ENCODE measurements around the gene KDF1. TPM values are rescaled to one million over a fixed set of nuclear protein-coding genes. Genes with fewer than 3 reads are reported as not detected.

The KDF1 gene
- polyA plus RNA-seq, 1 of the 3 experiments (the other 2 are of a cell fraction), result not detected

DNA sequence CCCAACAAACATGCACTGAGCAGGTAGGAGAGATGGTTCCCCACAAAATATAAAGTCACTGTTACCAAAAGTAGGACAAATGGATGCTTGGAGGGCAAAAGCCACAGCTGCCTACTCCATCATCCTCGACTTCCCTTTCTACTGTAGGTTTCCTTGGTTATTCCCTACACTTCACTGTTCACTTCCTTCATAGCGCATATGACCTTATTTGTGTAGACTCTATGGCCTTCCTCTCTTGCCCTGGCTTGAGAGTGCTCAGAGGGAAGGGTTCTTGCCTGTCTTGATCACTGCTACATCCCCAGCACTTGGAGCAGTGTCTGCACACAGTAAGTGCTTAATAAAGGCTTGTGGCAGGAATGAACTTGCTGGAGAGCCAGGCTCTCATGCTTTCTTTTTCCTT lies 18.6 kb upstream of the KDF1 start:
- no peak overlapping the region for H3K4me2 ChIP-seq
- no peak overlapping the region for H3K4me3 ChIP-seq (ENCODE audit: low read depth in 2 of 2, low read length in 1 of 2)
- H3K9me3 ChIP-seq, result no peaks in the 10 kb centered on the region
- CTCF ChIA-PET, result interaction anchor here (1.1 kb wide), 1 partner anchor 11 kb away, joined by 3 read pairs; no protein-coding TSS in a partner anchor
- H2AFZ ChIP-seq (ENCODE audit: low read depth), result no peak overlapping the region
- DNase-seq, result no peak
- no peak overlapping the region for H3K27ac ChIP-seq (ENCODE audit: low read depth in 2 of 2, low read length in 1 of 2)
- H3K9ac ChIP-seq, result no peak overlapping the region
- POLR2A ChIA-PET, result no interaction called here
- no peaks in the 10 kb centered on the region for H3K36me3 ChIP-seq (replicated peaks in 1 of 2; ENCODE audit: control insufficient read depth in 1 of 2, insufficient read depth in 2 of 2, low read length in 1 of 2)
- no peaks in the 10 kb centered on the region for H3K4me1 ChIP-seq (ENCODE audit: control insufficient read depth in 1 of 2, insufficient read depth in 2 of 2, low read depth in 1 of 2, low read length in 1 of 2)
- H4K20me1 ChIP-seq (ENCODE audit: insufficient read depth), result no peaks in the 10 kb centered on the region
- WGBS (ENCODE audit: low lambda C conversion rate), result 67% methylated on average over 2 of the region's 2 CpGs
- H3K79me2 ChIP-seq (ENCODE audit: insufficient read depth), result no peaks in the 10 kb centered on the region
- H3K27me3 ChIP-seq (ENCODE audit: insufficient read depth), result no peaks in the 10 kb centered on the region; the same call in 1 of the 2 replicates
- H3F3A ChIP-seq (replicated peaks; ENCODE audit: insufficient read depth), result no peaks in the 10 kb centered on the region
- no peaks in the 10 kb centered on the region for H3K9me2 ChIP-seq
- TF ChIP-seq RAD21 (IDR thresholded peaks at IDR 0.05; ENCODE audit: low read length), result no peak

DNA sequence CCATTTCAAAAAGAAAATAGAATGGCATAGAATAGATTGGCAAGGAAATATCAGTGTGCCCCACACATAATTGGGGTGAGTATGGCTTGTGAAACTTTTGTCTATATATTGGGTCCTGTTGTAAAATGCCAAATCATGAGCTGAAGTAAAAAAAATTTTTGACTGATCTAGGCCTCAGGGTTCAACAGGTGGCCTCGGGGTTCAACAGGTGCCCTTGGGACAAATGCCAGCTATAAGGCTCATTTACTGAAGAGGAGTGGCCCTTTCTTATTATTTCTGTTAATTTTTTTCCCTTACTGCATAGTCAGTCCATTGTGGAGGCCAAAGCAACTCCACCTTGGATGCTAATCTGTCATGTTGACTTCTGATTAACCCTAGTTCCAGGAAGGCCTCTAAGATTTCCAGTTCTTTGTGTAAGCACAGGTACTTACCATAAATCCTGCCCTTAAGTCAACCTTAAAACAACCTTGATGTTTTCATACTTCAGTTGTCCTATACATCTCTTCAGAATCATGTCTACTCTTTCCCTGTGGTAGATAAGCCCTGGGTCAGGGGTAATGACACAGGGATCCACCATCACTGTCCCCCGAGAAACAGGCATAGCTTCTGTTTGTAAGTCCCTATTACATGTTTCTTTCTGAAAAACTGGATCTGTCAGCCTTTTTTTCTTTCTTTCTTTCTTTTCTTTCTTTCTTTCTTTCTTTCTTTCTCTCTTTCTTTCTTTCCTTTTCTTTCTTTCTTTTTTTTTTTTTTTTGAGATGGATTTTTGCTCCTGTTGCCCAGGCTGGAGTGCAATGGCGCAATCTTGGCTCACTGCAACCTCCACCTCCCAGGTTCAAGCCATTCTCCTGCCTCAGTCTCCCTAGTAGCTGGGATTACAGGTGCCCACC lies 16.6 kb upstream of the KDF1 start:
- H3K9ac ChIP-seq, result no peak overlapping the region
- no peaks in the 10 kb centered on the region for H3K36me3 ChIP-seq (replicated peaks in 1 of 2; ENCODE audit: control insufficient read depth in 1 of 2, insufficient read depth in 2 of 2, low read length in 1 of 2)
- no peak for DNase-seq
- no peaks in the 10 kb centered on the region for H4K20me1 ChIP-seq (ENCODE audit: insufficient read depth)
- no peaks in the 10 kb centered on the region for H3K27me3 ChIP-seq (ENCODE audit: insufficient read depth)
- H3F3A ChIP-seq (replicated peaks; ENCODE audit: insufficient read depth), result no peaks in the 10 kb centered on the region
- no peaks in the 10 kb centered on the region for H3K9me2 ChIP-seq
- H3K4me2 ChIP-seq, result no peak overlapping the region
- 35% methylated on average over 3 of the region's 3 CpGs for WGBS (ENCODE audit: low lambda C conversion rate)
- TF ChIP-seq USF2 (IDR thresholded peaks at IDR 0.05; ENCODE audit: borderline replicate concordance, low read depth, low read length), result no peak
- no peak for TF ChIP-seq CHD2 (IDR thresholded peaks at IDR 0.05; ENCODE audit: low read length, partially characterized antibody)
- TF ChIP-seq TAF1 (IDR thresholded peaks at IDR 0.05; ENCODE audit: borderline replicate concordance, low read depth, low read length), result no peak
- TF ChIP-seq, protein P1, sequence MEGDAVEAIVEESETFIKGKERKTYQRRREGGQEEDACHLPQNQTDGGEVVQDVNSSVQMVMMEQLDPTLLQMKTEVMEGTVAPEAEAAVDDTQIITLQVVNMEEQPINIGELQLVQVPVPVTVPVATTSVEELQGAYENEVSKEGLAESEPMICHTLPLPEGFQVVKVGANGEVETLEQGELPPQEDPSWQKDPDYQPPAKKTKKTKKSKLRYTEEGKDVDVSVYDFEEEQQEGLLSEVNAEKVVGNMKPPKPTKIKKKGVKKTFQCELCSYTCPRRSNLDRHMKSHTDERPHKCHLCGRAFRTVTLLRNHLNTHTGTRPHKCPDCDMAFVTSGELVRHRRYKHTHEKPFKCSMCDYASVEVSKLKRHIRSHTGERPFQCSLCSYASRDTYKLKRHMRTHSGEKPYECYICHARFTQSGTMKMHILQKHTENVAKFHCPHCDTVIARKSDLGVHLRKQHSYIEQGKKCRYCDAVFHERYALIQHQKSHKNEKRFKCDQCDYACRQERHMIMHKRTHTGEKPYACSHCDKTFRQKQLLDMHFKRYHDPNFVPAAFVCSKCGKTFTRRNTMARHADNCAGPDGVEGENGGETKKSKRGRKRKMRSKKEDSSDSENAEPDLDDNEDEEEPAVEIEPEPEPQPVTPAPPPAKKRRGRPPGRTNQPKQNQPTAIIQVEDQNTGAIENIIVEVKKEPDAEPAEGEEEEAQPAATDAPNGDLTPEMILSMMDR (IDR thresholded peaks at IDR 0.05), result no peak
- no peak for TF ChIP-seq FOXJ3 (CRISPR knock-in tag; IDR thresholded peaks at IDR 0.05)
- no peak for TF ChIP-seq RFX5 (IDR thresholded peaks at IDR 0.05; ENCODE audit: low read length)
- TF ChIP-seq FOXM1 (IDR thresholded peaks at IDR 0.05; ENCODE audit: low read depth), result no peak
- TF ChIP-seq, protein P2, sequence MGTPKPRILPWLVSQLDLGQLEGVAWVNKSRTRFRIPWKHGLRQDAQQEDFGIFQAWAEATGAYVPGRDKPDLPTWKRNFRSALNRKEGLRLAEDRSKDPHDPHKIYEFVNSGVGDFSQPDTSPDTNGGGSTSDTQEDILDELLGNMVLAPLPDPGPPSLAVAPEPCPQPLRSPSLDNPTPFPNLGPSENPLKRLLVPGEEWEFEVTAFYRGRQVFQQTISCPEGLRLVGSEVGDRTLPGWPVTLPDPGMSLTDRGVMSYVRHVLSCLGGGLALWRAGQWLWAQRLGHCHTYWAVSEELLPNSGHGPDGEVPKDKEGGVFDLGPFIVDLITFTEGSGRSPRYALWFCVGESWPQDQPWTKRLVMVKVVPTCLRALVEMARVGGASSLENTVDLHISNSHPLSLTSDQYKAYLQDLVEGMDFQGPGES (IDR thresholded peaks at IDR 0.05; ENCODE audit: low read depth, low read length), result no peak
- TF ChIP-seq NRF1 (IDR thresholded peaks at IDR 0.05; ENCODE audit: low read depth, low read length), result no peak
- ChIA-PET POLR2A (no interaction called here), CTCF (interaction anchor here (1.3 kb wide), 2 partner anchors 9 to 21 kb away, joined by 3 read pairs; no protein-coding TSS in a partner anchor)
- no peak overlapping the region for H2AFZ ChIP-seq (ENCODE audit: low read depth)
- no peak overlapping the region for H3K27ac ChIP-seq (ENCODE audit: low read depth in 2 of 2, low read length in 1 of 2)
- no peak overlapping the region for H3K4me3 ChIP-seq (ENCODE audit: low read depth in 2 of 2, low read length in 1 of 2)
- no peaks in the 10 kb centered on the region for H3K79me2 ChIP-seq (ENCODE audit: insufficient read depth)
- H3K4me1 ChIP-seq (ENCODE audit: control insufficient read depth in 1 of 2, insufficient read depth in 2 of 2, low read depth in 1 of 2, low read length in 1 of 2), result no peaks in the 10 kb centered on the region
- no peaks in the 10 kb centered on the region for H3K9me3 ChIP-seq
